ENCODE measurements around the gene PRKACG. TPM values are rescaled to one million over a fixed set of nuclear protein-coding genes. Genes with fewer than 3 reads are reported as not detected.

PRKACG gene
- total and polyA plus RNA-seq, 2 experiments from 2014 or later: not detected

GRCh38 chr9:68978066-68978465 lies 35.8 kb downstream of the PRKACG start:
- Mint-ChIP-seq H3K4me1 (peaks cover 30% of the 10 kb centered on the region), H3K9me3 (peaks cover 13% of the 10 kb centered on the region), H3K4me3 (no peak overlapping the region), H3K27me3 (ENCODE audit: insufficient read depth, low read depth, poor library complexity) (no peaks in the 10 kb centered on the region), H3K27ac (no peak overlapping the region), H3K36me3 (ENCODE audit: low read depth) (peaks cover 17% of the 10 kb centered on the region; the same call in 2 of the 3 replicates)
- Histone ChIP-seq H2AFZ (no peak overlapping the region), H3K27me3 (ENCODE audit: insufficient read depth) (no peaks in the 10 kb centered on the region), H3K4me2 (no peak overlapping the region), H3K9me2 (ENCODE audit: insufficient read depth) (0 out of 2 replicates have a peak, but pooled peaks cover 3% of the 10 kb centered on the region), H3K4me1 (ENCODE audit: insufficient read depth) (peaks cover 21% of the 10 kb centered on the region), H3K4me3 (no peak overlapping the region), H3F3A (replicated peaks; ENCODE audit: low read depth) (no peaks in the 10 kb centered on the region; the same call in 1 of the 2 replicates), H3K79me2 (replicated peaks; ENCODE audit: insufficient read depth) (no peaks in the 10 kb centered on the region), H3K36me3 (ENCODE audit: insufficient read depth) (no peaks in the 10 kb centered on the region), H3K27ac (ENCODE audit: low read depth) (no peak overlapping the region), H4K20me1 (replicated peaks; ENCODE audit: insufficient read depth) (no peaks in the 10 kb centered on the region)
- TF ChIP-seq CTCF (conservative IDR thresholded peaks at IDR 0.05; ENCODE audit: low read depth in 2 of 2): no peak
- no peak for TF ChIP-seq STAT1 (IDR thresholded peaks at IDR 0.05; ENCODE audit: unreplicated experiment)
- TF ChIP-seq ETS1 (IDR thresholded peaks at IDR 0.05): no peak
- TF ChIP-seq REST (IDR thresholded peaks at IDR 0.05; ENCODE audit: unreplicated experiment): no peak
- TF ChIP-seq ZNF114 (CRISPR knock-in tag; IDR thresholded peaks at IDR 0.05): no peak
- TF ChIP-seq ZNF331 (CRISPR knock-in tag; IDR thresholded peaks at IDR 0.05; ENCODE audit: low read depth): no peak
- no peak for TF ChIP-seq JUNB (IDR thresholded peaks at IDR 0.05; ENCODE audit: unreplicated experiment)
- no peak for TF ChIP-seq NANOG (IDR thresholded peaks at IDR 0.05; ENCODE audit: borderline replicate concordance)
- ATAC-seq: no peak
- no peak for DNase-seq (ENCODE audit: low spot score)

GRCh38 chr9:68975365-68976043 lies 38.4 kb downstream of the PRKACG start:
- H3K4me3 ChIP-seq: no peak overlapping the region
- no peaks in the 10 kb centered on the region for H3K79me2 ChIP-seq (replicated peaks; ENCODE audit: insufficient read depth)
- Mint-ChIP-seq H3K4me3 (no peak overlapping the region), H3K4me1 (peaks cover 10% of the 10 kb centered on the region), H3K36me3 (ENCODE audit: low read depth) (peaks cover 17% of the 10 kb centered on the region; the same call in 2 of the 3 replicates), H3K27me3 (ENCODE audit: insufficient read depth, low read depth, poor library complexity) (no peaks in the 10 kb centered on the region), H3K27ac (no peak overlapping the region), H3K9me3 (peaks cover 13% of the 10 kb centered on the region)
- no peak overlapping the region for H2AFZ ChIP-seq
- H3K36me3 ChIP-seq (ENCODE audit: insufficient read depth): no peaks in the 10 kb centered on the region
- no peak for DNase-seq (ENCODE audit: low spot score)
- H4K20me1 ChIP-seq (replicated peaks; ENCODE audit: insufficient read depth): no peaks in the 10 kb centered on the region
- H3K27me3 ChIP-seq (ENCODE audit: insufficient read depth): no peaks in the 10 kb centered on the region
- H3K4me1 ChIP-seq (ENCODE audit: insufficient read depth): peaks cover 2% of the 10 kb centered on the region
- no peaks in the 10 kb centered on the region for H3F3A ChIP-seq (replicated peaks; ENCODE audit: low read depth)
- H3K9me2 ChIP-seq (ENCODE audit: insufficient read depth): 0 out of 2 replicates have a peak, but pooled peaks cover 3% of the 10 kb centered on the region
- no peak overlapping the region for H3K4me2 ChIP-seq
- H3K27ac ChIP-seq (ENCODE audit: low read depth): no peak overlapping the region
- ATAC-seq: no peak
- TF ChIP-seq ETS1 (IDR thresholded peaks at IDR 0.05): no peak
- TF ChIP-seq NANOG (IDR thresholded peaks at IDR 0.05; ENCODE audit: borderline replicate concordance): no peak
- no peak for TF ChIP-seq CTCF (conservative IDR thresholded peaks at IDR 0.05; ENCODE audit: low read depth in 2 of 2)
- no peak for TF ChIP-seq EZH2phosphoT487 (IDR thresholded peaks at IDR 0.05; ENCODE audit: unreplicated experiment)
- TF ChIP-seq JUNB (IDR thresholded peaks at IDR 0.05; ENCODE audit: unreplicated experiment): no peak
- no peak for TF ChIP-seq CREB1 (CRISPR knock-in tag; IDR thresholded peaks at IDR 0.05; ENCODE audit: low read depth)
